ENCODE results near the gene RPUSD1. TPM values are rescaled to one million over a fixed set of nuclear protein-coding genes. Genes with fewer than 3 reads are reported as not detected.

RPUSD1 gene
- polyA plus RNA-seq, 10 donors, result 6.8 to 13.7 (median 9.0) TPM

GRCh38 chr16:799948-800833, 12.0 kb upstream of the RPUSD1 start, which contains the start of gene GNG13:
Gene GNG13 (minus strand): TSS chr16:800734. CDS start chr16:799077, 1,657 bp downstream.
- DNase-seq, result no peak

- DNase-seq, result no peak
Measured at GRCh38 chr16:799111-799947, 11.1 kb upstream of the RPUSD1 start.

- no peak for DNase-seq
Measured at GRCh38 chr16:798666-799065, 10.5 kb upstream of the RPUSD1 start.

GRCh38 chr16:797686-798085, 9.5 kb upstream of the RPUSD1 start:
- no peak for DNase-seq

- no peak for DNase-seq
Measured at GRCh38 chr16:797120-797420, 8.9 kb upstream of the RPUSD1 start.

GRCh38 chr16:796296-797119, 8.3 kb upstream of the RPUSD1 start:
- no peak for DNase-seq

- no peak for DNase-seq
Measured at GRCh38 chr16:795580-796229, 7.5 kb upstream of the RPUSD1 start.

GRCh38 chr16:794853-795466, 6.8 kb upstream of the RPUSD1 start:
- no peak for DNase-seq

GRCh38 chr16:794091-794822, 6.1 kb upstream of the RPUSD1 start:
- no peak for DNase-seq

- no peak for DNase-seq
Measured at GRCh38 chr16:793414-793813, 5.2 kb upstream of the RPUSD1 start.

- DNase-seq, result no peak
Measured at GRCh38 chr16:792221-792995, 4.2 kb upstream of the RPUSD1 start.

- DNase-seq, result no peak
Measured at GRCh38 chr16:791131-791530, 3.0 kb upstream of the RPUSD1 start.

GRCh38 chr16:790086-790485, 1.9 kb upstream of the RPUSD1 start:
- no peak for DNase-seq

GRCh38 chr16:789191-789850, 1.1 kb upstream of the RPUSD1 start:
- DNase-seq, result no peak

- DNase-seq, result peak; percentile 93 to 95 (median 94)
Measured at GRCh38 chr16:788399-789126, 382 bp upstream of the RPUSD1 start, which contains the start of gene CHTF18. Gene CHTF18 (plus strand): TSS chr16:788620. CDS start chr16:788685, 65 bp downstream.

GRCh38 chr16:787321-787966, 737 bp downstream of the RPUSD1 start:
- DNase-seq, result no peak

Measured in muscle of back (tissue), 11 donors.